K562 (cell line): Measurements from ENCODE around the gene ZAP70. TPM values are rescaled to one million over a fixed set of nuclear protein-coding genes. Genes with fewer than 3 reads are reported as not detected.

Source experiments
- ATAC-seq: fragments of 200-7000 bp; cut with Tn5 transposase; 3 replicates; pipeline ENCODE4 v1.9.1; 2020; ENCODE audit warnings: moderate library complexity
- BruUV-seq: library from RNA; stranded (reverse); fragments of 400-500 nt; replicated peaks from 2 replicates; lab custom pipeline; 2021; lab: Mats Ljungman, UMichigan
- CTCF ChIA-PET: fragments of 300-600 bp; formaldehyde crosslinking; extraction: SDS; loops from one replicate; lab custom pipeline; 2021; ENCODE audit warnings: low intra/inter-chr PET ratio; lab: Yijun Ruan, JAX
- POLR2A ChIA-PET: fragments of 300-600, 350-650 bp; sonication (Branson Sonifier 250); formaldehyde crosslinking; extraction: SDS; loops from one replicate; lab custom pipeline; 2021; ENCODE audit warnings: antibody characterized with exemption, inconsistent platforms; lab: Yijun Ruan, JAX
- DNase-seq, 4 experiments: peaks; one replicate each; pipeline versions ENCODE4 v3.0.0 to v3.0.0-alpha.2; 2011 to 2018; ENCODE audit warnings: low spot score in 3 of 4, mixed read lengths in 3 of 4; ENCODE audit errors: extremely low read depth in 1 of 4
- FAIRE-seq: peaks from 2 replicates; lab custom pipeline; 2011; peaks lifted over from hg19 to GRCh38; lab: Jason Lieb, UNC
- H2AFZ ChIP-seq: 2 replicates; pipeline ENCODE4 v1.6.0; 2011; ENCODE audit warnings: low read depth, low read length, control low read depth, inconsistent platforms
- H3K27ac ChIP-seq: fragments of 200-600 bp; 3 replicates; pipeline ENCODE4 v1.8.0; 2011; ENCODE audit warnings: low read depth, mild to moderate bottlenecking, control low read depth, inconsistent platforms, low read length, moderate library complexity, mixed read lengths; ENCODE audit errors: extremely low read depth
- H3K27me3 ChIP-seq, 2 experiments: fragments of 300-600 bp in 1 of 2; 2 replicates in 1 of 2; 3 replicates in 1 of 2; pipeline versions ENCODE4 v1.6.0 to v1.8.0; 2011; ENCODE audit warnings: inconsistent platforms in 2 of 2, low read length in 2 of 2, mild to moderate bottlenecking in 1 of 2, mixed read lengths in 1 of 2, moderate library complexity in 1 of 2; ENCODE audit not compliant: control insufficient read depth in 2 of 2, insufficient read depth in 2 of 2
- H3K36me3 ChIP-seq: fragments of 300-600 bp; 3 replicates; pipeline ENCODE4 v1.8.0; 2011; ENCODE audit warnings: mild to moderate bottlenecking, low read length, inconsistent platforms; ENCODE audit not compliant: control insufficient read depth, insufficient read depth
- H3K4me1 ChIP-seq, 2 experiments: fragments of 200-600 bp in 1 of 2; replicated peaks in 1 of 2; 2 replicates in 1 of 2; 3 replicates in 1 of 2; pipeline versions ENCODE4 v1.5.1 to v1.8.0; 2011; ENCODE audit warnings: inconsistent platforms in 2 of 2, low read length in 2 of 2, mild to moderate bottlenecking in 1 of 2, mixed read lengths in 1 of 2, moderate library complexity in 1 of 2; ENCODE audit not compliant: control insufficient read depth in 2 of 2, insufficient read depth in 2 of 2
- H3K4me2 ChIP-seq: 2 replicates; pipeline ENCODE4 v1.6.1; 2011; ENCODE audit warnings: low read length, control low read depth, inconsistent platforms, mixed read lengths; ENCODE audit not compliant: insufficient read depth
- H3K4me3 ChIP-seq: fragments of 200-600 bp; sonication (generic), shearing (Covaris generic); 2 replicates; pipeline ENCODE4 v1.5.1; 2016; ENCODE audit warnings: control low read depth, inconsistent platforms
- H3K79me2 ChIP-seq: fragments of 200-600 bp; 3 replicates; pipeline ENCODE4 v1.8.0; 2011; ENCODE audit warnings: low read length, inconsistent platforms; ENCODE audit not compliant: control insufficient read depth, insufficient read depth
- H3K9ac ChIP-seq, 2 experiments: 2 replicates each; pipeline versions ENCODE4 v1.6.0 to v1.6.1; 2011; ENCODE audit warnings: low read depth in 2 of 2, low read length in 2 of 2, control low read depth in 1 of 2, inconsistent platforms in 1 of 2, mild to moderate bottlenecking in 1 of 2, mixed read lengths in 1 of 2; ENCODE audit not compliant: insufficient read depth in 1 of 2
- H3K9me1 ChIP-seq: one replicate; pipeline ENCODE4 v1.6.0; 2011; ENCODE audit warnings: inconsistent platforms, mild to moderate bottlenecking, low read length, moderate library complexity; ENCODE audit not compliant: control insufficient read depth, insufficient read depth
- H3K9me3 ChIP-seq: replicated peaks from 2 replicates; pipeline ENCODE4 v1.5.1; 2011; ENCODE audit warnings: low read depth, low read length, inconsistent platforms; ENCODE audit not compliant: control insufficient read depth, insufficient read depth
- H4K20me1 ChIP-seq: replicated peaks from 2 replicates; pipeline ENCODE4 v1.6.1; 2011; ENCODE audit warnings: low read length, inconsistent platforms, mixed read lengths; ENCODE audit not compliant: control insufficient read depth, insufficient read depth
- ESRRB ChIP-seq: fragments of 250-450 bp; sonication (Bioruptor Pico); IDR thresholded peaks from 2 replicates; pipeline ENCODE4 v1.5.0; 2020; ENCODE audit warnings: mild to moderate bottlenecking, moderate library complexity, borderline replicate concordance
- ILF3 ChIP-seq: fragments of 450-650 bp; IDR thresholded peaks from 2 replicates; pipeline ENCODE4 v1.6.1; 2018; ENCODE audit warnings: antibody characterized with exemption, mild to moderate bottlenecking, moderate library complexity, borderline replicate concordance
- WGBS: fragments of 100-300 bp; shearing (Covaris generic); methylation state at CpG from one replicate; pipeline ENCODE4 v1.1.6; 2016; ENCODE audit warnings: low coverage, mixed read lengths; ENCODE audit not compliant: insufficient coverage; ENCODE audit errors: missing lambda C conversion rate; 5-methylcytosine and 5-hydroxymethylcytosine counted together
- in situ Hi-C: fragments of 300-500 bp; cut with MboI; formaldehyde crosslinking; loops from 4 replicates; pipeline ENCODE4 v1.15.0; 2018; ENCODE audit warnings: inconsistent platforms, mixed read lengths
- intact Hi-C: fragments of 100-400 bp; cut with micrococcal nuclease; formaldehyde crosslinking; loops from 2 replicates; pipeline ENCODE4 v1.14.2; 2022
- polyA plus RNA-seq, 8 experiments: library from polyadenylated mRNA; depleted of rRNA in 4 of 8; stranded (reverse) in 5 of 8; unstranded in 3 of 8; fragments of >200 nt; fragmentation: Nextera tagmentation in 2 of 8; fragmentation: Illumina TruSeq in 1 of 8; extraction: Ambion mirVana in 2 of 8; extraction: Trizol in 1 of 8; gene quantifications; 2 replicates each; pipeline versions ENCODE4 v1.2.1 to v1.2.3, GENCODE V29; 2011 to 2014; ENCODE audit warnings: inconsistent platforms in 1 of 8, missing spikeins in 1 of 8
- total RNA-seq, 7 experiments: library from RNA; depleted of rRNA in 6 of 7; stranded (reverse); fragments of >200 nt in 6 of 7; fragmentation: Illumina TruSeq in 2 of 7; extraction: Trizol in 2 of 7; gene quantifications; 2 replicates each; pipeline versions ENCODE4 v1.2.1 to v1.2.3, GENCODE V29; 2011 to 2021; ENCODE audit warnings: low replicate concordance in 1 of 7
- TF ChIP-seq, protein P1 (sequence below): fragments of 250-450 bp; sonication (Bioruptor Pico); IDR thresholded peaks from 2 replicates; pipeline ENCODE4 v1.8.0; 2021; ENCODE audit warnings: moderate library complexity, mild to moderate bottlenecking, inconsistent platforms

The ZAP70 gene
- total and polyA plus RNA-seq, 9 of the 15 experiments (the other 6 are each of a cell fraction or from before 2014, with no cell fraction given) = 0.06 to 0.80 (median 0.21) TPM; not detected in 1

GRCh38 chr2:97676620-97677019, 36.8 kb upstream of the ZAP70 start:
- Histone ChIP-seq H3K4me2 (no peak overlapping the region), H3K36me3 (no peaks in the 10 kb centered on the region), H3K79me2 (no peaks in the 10 kb centered on the region), H3K4me3 (no peak overlapping the region), H3K9me1 (no peaks in the 10 kb centered on the region), H3K27me3 (no peaks in the 10 kb centered on the region), H3K9ac (no peak overlapping the region), H4K20me1 (no peaks in the 10 kb centered on the region), H2AFZ (no peak overlapping the region), H3K9me3 (no peaks in the 10 kb centered on the region), H3K27ac (no peak overlapping the region), H3K4me1 (peaks cover 11 to 26% of the 10 kb centered on the region in 2 experiments)
- intact Hi-C loops = no loop called here
- ATAC-seq (no peak), FAIRE-seq (no peak), DNase-seq (no peak)
- TF ChIP-seq ESRRB (CRISPR knock-in tag) = no peak
- TF ChIP-seq, protein P1, sequence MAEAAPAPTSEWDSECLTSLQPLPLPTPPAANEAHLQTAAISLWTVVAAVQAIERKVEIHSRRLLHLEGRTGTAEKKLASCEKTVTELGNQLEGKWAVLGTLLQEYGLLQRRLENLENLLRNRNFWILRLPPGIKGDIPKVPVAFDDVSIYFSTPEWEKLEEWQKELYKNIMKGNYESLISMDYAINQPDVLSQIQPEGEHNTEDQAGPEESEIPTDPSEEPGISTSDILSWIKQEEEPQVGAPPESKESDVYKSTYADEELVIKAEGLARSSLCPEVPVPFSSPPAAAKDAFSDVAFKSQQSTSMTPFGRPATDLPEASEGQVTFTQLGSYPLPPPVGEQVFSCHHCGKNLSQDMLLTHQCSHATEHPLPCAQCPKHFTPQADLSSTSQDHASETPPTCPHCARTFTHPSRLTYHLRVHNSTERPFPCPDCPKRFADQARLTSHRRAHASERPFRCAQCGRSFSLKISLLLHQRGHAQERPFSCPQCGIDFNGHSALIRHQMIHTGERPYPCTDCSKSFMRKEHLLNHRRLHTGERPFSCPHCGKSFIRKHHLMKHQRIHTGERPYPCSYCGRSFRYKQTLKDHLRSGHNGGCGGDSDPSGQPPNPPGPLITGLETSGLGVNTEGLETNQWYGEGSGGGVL (CRISPR knock-in tag) = no peak
- TF ChIP-seq ILF3 = no peak
- WGBS = 82% methylated on average over 1 of the region's 1 CpG
- BruUV-seq = no TSS peak
- POLR2A ChIA-PET = interaction anchor here (0.6 to 3.4 kb wide), 4 partner anchors 11 to 27 kb away, joined by 3 to 15 read pairs (median 4); partner anchors contain the start of gene ACTR1B
- CTCF ChIA-PET = no interaction called here
- in situ Hi-C loops = no loop called here
